RKO (cell line): ENCODE measurements around the gene OPN1MW.
"Not testable (repeated sequence)": the region's sequence is repeated elsewhere in the genome, so short reads cannot be mapped to it uniquely, and the experiment has no call there.

ENCODE experiments used
- DNase-seq: peaks from one replicate; pipeline ENCODE4 v3.0.0-alpha.2; 2016; ENCODE audit warnings: low spot score

The OPN1MW gene

DNA sequence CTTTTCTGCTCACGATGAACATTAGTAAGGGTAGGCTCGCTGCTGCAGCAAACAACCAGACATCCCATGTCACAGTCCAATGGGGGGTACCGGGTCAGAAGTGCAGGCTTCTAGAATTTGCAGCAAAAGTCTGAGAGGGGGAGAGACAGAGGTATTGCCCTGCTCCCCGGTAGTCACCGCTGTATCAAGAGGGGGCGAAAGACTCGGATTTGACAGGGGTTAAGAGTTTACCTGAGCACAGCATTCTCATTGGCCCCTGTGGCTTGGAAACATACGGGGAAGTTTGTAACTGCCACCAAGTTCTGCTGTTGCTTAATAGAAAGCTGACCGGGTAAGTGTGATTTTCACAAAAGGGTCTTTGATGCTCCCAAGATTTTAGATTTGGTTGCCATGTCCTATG lies 28.7 kb downstream of the OPN1MW start:
- DNase-seq = not testable (repeated sequence)

GRCh38 chrX:154211499-154211898 lies 29.1 kb downstream of the OPN1MW start:
- DNase-seq = not testable (repeated sequence)

- not testable (repeated sequence) for DNase-seq
These were observed 37.1 kb downstream of the OPN1MW start, which contains the start of gene OPN1MW2 for GRCh38 chrX:154219456-154219855. OPN1MW2 (plus strand) TSS chrX:154219756; CDS start chrX:154219816, 60 bp downstream.

DNA sequence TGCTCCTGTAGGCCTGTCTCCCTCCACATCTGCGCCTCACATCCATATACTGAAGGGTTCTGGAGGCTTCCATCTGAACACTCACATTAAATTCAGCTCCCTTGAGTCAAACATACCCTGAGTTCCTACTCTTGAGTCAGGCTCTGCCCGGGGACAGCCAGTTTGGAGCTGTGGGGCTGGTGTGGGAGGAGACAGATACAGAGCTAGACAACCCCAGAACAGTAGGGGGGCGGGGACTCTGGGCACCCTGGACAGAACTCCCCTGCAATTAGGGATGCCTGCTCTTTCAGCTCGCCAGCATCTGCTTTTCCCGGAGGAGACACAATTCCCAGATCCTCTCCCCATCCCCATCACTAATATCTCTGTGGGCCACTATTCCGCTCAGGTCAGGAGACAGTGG lies 42.9 kb downstream of the OPN1MW start:
- DNase-seq = not testable (repeated sequence)

GRCh38 chrX:154226706-154227105 lies 44.3 kb downstream of the OPN1MW start:
- not testable (repeated sequence) for DNase-seq

DNA sequence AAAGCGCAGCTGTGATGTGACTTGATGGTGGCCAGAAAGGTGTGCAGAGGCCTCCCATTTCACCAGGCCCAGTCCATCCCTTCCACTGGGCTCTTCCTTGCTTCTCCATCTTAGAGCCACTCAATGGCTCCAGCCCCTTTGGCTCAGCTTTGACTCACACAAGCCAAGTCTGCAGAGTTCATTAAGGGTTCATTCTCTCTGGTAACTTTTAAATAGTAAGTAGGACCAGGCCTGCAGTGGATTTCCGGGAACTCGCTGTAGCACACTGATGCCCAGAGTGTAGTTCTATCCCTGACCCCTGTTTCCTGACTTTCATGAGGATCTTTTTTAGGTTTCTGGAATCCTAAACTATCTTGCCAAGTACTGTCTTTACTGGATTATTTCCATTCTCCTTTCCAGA lies 49.0 kb downstream of the OPN1MW start:
- DNase-seq = not testable (repeated sequence)

DNA sequence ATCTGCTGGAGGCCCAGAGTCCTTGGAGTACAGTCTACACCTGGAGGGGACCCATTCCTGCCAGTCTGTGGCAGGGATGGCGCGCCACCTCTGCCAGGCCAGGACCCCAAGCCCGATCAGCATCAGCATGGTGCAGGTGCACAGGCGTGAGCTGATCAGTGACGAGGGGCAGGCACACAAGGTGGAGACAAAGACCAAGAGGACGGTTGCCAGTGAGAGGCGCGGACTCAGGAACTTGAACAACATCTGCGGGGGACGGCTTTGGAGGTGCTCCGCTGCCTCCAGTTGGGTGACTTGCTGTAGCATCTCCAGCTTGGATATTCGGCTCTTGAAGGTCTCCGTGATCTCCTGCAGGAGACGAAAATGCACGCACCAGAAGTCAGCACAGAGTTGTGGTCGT lies 51.2 kb downstream of the OPN1MW start:
- not testable (repeated sequence) for DNase-seq

DNA sequence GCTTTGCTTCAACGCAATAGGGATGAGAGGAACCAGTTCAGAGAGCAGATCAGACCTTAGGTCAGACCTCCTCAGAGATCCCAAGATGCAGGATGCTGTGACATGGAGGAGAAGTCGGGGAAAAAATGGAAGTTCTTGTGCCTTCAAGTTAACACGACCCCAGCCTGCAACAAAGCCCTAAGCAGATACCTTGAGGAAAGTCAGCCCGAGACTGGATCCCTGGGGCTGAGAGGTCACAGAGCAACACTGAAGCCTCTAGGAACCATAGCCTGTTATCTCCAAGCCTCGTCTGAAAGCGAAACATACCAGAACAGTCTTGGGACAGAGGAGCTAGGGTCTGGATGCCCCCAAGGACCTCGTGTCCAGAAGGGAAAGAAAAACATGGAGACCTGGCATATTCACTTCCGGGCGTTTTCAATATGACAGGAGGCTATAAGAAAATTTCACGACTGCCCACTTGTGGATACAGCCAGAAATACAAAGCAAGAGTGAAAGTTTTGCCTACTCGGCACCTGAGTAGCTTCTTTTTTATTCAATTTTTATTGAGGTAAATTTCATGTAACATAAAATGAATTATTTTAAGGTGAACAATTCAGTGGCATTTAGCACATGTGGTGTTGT lies 56.7 kb downstream of the OPN1MW start:
- not testable (repeated sequence) for DNase-seq

GRCh38 chrX:154239982-154240503 lies 57.6 kb downstream of the OPN1MW start:
- DNase-seq = peak; percentile 0
